Ureter (tissue), 1 donor: ENCODE results near the gene MMEL1. TPM values are rescaled to one million over a fixed set of nuclear protein-coding genes. Genes with fewer than 3 reads are reported as not detected.

Source experiments
- DNase-seq: peaks from one replicate; pipeline ENCODE4 v3.0.0-alpha.2; 2020; ENCODE audit warnings: low spot score
- total RNA-seq: library from RNA; stranded (reverse); gene quantifications from one replicate; pipeline ENCODE4 v1.2.4, GENCODE V29; 2023
- donor health status: DM: yes; HTN: yes; CAD: no.

MMEL1 gene
- total RNA-seq, 1 donor from 2014 or later: 18.1 TPM

DNA sequence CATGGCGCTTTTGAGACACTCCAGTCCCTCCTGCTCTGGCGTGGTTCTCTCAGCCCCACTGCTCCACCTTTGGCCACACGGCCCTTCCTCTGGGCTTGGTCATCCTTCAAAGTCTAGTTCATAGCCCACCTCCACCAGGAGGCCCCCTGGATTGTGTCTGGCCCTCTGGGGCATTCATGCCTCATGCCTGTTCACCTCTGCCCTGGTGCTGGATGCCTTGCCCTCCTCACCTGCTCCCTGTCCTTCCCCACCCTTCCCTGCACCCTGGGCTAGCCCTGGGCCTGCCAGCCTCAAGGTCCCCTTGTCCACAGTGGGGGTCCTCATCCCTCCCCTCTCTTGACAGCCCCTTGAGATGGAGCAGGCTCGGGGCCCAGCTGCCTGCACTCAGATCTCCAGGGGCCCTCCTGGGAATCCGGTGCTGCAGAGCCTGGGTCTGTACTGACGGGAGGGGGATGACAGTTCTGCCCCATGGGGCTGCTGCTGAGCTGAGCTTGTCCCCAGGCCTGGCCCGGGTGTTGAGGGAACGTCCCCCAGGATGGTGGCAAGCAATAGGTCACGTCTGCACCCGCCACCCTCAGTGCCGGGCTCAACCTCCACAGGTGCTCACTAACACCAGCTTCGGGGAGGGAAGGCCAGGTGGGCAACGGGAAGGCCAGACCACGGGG lies 27.8 kb downstream of the MMEL1 start:
- DNase-seq: peak; percentile 30

DNA sequence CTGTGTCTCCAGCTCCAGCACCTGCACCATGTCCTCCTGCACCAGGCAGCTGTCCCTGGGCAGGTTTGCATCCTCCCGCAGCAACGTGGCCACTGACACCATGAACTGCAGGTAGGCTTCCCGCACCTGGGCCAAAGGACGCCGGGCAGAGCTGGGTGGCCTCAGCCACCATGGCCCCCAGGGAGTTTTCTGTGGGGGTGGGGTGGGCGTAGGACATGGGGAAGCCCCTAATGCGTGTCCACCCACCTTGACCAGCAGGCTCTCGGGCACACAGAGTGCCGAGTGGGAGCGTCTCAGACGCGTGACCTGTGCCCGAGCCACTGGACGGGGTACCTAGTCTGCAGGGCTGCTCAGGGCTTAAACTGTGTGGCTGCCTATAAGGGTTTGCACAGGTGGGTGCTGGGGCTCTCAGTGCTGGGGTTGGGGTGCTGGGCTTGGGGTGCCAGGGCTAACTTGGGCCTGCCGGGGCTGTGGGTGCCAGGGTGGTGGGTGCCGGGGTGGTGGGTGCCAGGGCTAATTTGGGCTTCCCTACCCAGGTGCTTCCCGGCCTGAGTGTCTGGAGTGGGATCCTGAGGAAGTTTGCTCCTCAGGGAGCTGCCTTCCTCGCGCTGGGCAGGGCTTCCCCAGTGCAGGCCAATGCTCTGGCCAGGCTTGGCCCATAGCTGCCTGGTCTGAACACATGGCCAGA lies 28.5 kb downstream of the MMEL1 start:
- DNase-seq: peak; percentile 32

DNA sequence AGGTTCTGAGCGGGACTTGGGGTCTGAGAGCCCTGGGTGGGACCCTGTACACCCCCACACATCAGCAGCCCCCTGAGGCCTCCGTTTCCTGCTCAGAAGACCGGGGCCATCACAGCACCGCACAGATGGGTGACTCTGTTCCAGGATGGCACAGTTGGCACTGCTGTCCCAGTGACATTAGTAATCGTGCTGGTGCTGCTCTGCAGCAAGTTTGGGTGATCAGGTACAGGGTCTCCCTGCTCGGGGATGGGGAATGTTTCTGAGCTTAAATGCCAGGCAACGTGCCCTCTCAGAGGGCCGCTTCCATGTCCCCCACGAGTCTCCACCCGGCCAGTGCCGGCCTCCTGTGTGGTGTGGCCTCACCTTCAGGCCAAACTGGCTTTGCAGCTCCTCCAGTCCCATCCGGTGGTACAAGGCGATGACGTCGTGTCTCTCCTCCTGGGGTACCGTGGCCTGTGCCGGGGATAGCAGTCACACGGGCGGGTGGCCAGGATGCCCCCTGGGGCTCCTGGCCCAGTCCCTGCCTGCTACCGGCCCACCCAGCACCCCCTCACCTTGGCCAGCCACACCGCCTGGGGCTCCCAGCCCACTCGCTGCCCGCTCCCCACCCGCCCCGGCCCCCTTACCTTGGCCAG lies 29.2 kb downstream of the MMEL1 start:
- DNase-seq: peak; percentile 43

DNA sequence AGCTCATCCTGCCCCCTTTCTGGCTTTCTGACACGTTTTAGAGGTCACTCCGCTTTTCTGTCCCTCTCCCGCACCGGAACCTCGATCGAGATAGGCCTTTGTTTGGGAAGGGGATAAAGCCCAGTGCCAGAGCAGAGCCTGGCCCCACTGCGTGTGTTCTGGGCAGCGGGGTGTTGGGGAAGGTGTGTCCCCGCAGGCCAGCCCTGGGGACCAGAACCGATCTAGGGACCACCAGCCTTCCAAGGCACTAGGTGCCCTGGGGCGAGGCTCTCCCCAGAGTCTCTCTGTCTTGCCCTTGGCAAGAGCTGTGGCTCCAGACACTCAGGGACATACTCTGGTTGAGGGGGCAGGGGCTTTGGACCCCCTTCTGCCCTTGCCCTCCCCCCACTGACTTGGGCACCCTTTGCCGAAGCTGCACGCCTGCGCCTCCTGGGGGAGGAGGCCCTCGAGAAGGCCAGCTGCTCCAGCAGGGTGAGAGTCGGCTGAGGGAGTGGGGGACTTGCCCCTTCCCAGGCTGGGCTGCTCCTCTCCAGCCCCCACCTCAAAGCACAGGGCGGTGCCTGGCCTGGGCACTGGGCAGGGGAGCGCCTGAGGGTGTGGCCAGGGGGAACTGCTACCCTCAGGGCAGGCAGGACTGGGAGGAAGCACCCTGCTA lies 29.8 kb downstream of the MMEL1 start:
- DNase-seq: no peak

DNA sequence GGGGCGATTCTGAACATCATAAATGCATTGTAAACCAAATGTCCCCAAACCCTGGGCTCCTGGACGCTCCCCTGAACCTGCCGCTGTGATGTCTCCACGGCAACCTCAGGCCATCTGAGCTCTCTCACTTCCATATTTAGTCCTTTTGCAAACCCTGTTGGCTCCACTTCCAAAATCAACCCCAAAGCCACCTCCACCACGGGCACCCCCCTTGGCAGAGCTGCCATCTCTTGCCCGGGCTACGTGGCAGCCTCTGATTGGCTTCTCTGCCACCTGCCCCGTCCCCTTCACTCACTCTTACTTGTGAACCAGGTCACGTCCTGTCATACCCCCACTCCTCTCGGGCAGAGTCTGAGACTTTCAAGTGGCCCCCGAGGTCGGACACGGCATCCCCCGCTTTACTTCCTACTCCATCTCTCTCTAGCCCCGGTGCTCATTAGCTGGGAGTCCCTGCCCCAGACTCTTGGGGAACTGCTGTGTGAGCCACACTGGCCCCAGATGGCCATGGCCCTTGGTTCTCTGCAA lies 30.4 kb downstream of the MMEL1 start:
- peak; percentile 35 for DNase-seq

DNA sequence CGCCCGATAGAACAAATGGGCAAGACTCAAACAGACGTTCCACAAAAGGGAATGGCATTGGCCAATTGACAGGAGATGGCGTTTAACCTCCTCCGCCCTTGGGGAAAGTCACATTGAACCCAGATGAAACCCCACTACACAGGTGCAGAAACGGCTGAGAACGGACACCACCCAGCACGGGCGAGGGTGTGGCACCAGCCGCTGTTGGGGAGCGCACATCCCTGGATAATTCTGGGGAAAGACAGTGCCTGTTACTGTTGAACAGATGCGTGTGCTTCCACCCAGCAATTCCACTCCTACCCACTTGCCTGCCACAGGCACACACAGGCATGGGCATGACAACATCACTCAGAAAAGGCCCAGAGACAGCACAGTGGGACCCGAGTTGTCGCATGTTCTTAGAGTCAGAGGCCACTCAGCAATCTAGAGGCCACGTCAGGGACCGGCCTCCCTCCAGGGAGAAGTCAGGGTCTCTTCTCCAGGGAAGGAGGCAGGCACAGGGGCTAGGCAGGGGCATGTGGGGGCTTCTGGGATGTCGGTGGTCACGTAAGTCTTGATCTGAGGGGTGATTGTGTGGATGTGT lies 31.0 kb downstream of the MMEL1 start:
- peak; percentile 37 for DNase-seq

GRCh38 chr1:2598329-2598931 lies 34.4 kb downstream of the MMEL1 start:
- peak; percentile 36 for DNase-seq

GRCh38 chr1:2597441-2598328 lies 35.1 kb downstream of the MMEL1 start:
- DNase-seq: no peak

DNA sequence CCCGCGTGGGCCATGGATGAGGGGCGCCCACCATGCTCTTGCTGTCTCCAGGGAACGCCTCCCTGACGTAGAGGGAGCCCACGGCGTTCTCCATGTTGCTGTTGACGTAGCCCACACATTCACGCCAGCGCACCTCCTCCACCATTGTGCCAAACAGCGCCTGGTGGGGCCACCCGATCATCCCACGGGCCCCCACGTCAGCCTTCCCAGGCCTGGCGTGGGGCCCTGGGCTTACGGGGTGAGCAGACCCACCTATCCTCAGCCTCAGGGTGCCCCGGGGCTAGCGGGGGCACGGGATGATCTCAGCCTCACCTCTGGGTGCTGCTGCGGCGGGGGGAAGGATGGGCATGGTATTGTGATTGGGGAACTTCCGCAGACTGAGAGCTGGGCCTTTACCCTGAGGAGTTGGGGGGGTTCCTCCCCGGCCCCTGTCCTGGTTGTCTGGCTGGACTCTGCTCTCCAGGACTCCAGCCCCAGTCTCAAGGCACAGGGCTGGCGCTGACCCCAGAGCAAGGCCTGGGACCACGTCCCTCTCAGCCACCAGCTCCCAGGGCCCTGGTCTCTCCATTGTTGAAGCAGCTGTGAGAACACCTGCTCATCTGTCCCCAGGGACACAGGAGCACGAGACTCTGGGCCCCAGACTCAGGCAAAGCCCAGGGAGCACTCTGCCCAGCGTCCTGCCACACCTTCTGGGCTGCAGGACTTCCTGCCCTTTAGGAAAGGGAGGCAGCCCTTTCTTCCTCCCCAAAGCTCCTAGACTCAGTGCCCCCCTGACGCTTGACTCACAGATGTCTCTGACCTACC lies 36.1 kb downstream of the MMEL1 start:
- DNase-seq: no peak

DNA sequence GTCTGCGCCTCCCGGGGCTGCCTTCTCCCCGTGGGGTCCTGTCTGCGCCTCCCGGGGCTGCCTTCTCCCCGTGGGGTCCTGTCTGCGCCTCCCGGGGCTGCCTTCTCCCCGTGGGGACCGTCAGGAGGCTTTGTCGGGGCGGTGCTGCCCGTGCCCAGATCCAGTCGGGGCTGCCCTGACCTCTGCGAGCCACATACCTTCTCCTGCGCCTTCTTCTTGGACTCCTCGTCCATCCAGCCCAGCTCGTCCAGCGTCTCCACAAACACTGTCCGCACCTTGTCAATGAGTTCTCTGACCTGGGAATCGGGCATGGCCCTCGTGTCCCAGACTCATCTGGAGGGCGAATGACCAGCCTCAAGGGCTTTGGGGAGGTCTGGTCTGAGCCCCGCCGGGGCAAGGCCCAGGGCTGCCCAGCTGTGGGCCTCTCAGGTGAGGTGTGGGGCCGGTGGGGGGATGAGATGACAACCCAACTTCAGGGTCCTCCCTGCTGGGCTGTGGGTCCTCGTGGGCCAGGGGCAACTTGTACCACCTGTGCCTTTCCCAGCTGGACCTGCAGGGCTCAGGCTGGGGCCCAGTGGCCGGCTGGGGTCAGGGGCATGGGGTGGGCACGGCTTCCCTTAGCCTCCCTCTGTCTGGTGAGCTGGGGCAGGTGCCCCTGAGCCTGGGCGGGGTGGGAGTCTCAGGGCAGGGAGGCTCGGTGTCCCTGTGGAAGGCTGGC lies 36.8 kb downstream of the MMEL1 start:
- no peak for DNase-seq

DNA sequence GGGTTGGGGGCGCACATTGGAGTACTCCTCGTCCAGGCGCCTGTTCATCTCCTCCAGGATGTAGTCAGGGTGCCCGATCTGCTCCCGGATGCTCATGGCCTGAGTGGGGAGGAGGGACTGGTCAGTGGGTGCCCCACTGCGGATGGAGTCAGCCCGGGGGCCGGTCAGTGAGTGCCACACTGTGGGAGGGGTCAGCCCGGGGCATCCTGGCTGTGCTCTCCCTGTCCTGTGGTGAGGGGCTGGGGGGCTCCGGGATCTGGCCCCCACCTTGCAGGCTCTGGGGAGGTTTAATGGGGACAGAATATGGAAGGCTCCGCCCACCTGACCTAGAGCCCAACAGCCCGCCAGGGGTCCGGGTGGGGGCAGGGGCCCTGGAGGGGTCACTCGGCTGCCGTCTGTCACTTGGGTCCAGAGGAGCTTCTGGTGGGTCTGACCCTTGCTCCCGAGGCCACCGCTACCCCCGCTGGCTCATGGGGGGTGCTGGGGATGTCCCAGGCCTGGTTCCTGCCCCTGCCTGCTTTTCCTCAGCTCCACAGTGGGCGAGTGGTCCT lies 37.5 kb downstream of the MMEL1 start:
- no peak for DNase-seq

DNA sequence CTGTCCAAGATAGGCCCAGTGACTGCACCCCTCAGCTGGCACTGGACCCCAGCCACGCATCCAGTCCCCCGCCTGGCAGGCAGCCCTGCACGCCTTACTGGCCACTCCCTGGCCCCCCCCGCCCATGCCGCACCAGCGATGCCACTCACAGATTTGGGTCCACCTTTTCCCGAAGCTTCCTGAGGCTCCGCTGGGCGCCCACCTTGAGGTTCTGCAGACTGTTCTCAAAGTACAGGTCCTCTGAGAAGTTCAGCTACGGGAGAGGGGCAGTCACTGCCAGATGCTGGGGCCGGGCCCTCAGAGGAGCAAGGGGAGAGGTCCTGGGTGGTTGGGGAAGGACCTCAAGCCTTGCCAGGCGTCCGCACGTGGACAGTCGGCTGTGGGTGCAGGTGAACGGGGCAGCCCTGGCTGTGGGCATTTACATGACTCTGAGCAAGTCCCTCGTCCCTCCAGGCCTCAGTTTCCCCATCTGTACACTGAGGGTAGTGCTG lies 38.1 kb downstream of the MMEL1 start:
- no peak for DNase-seq

- DNase-seq: no peak
Measured at GRCh38 chr1:2594001-2594640, 38.7 kb downstream of the MMEL1 start.

- DNase-seq: no peak
Measured at GRCh38 chr1:2593251-2593878, 39.5 kb downstream of the MMEL1 start.

DNA sequence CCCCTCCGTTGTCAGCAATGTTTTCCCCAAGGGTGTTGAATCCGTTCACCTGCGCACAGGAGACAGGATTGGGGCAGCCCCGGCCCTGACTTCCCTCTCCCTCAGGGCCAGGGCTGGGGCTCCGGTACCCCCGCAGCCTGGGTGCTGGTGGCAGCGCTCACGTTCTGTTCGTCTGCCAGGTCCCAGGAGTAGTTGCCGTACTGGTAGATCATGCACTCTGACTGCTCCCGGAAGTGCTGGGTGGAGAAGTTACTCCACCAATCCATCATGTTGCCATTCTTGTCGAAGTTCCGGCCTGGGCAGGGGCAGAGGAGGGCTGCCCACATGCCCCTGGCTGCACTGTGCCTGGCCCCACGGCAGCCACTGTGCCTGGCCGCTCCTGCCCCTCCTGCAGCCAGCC lies 40.1 kb downstream of the MMEL1 start:
- DNase-seq: no peak

- DNase-seq: no peak
Measured at GRCh38 chr1:2591581-2592261, 41.1 kb downstream of the MMEL1 start.

DNA sequence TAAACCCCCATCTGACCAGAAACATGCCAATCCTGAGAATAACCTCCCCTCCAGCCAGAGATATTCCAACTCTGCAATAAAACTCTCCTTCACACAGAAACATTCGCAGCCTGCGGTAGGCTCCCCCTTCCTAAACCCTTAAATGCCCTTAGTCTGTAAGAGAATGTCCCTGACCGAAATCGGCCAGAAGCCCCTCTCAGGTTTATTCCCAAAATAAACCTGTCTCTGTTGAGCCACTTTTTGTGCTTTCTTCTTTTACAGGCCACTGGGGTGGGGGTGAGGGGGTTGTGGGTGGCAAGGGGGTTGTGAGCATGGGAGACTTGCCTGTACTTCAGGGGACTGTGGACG lies 41.6 kb downstream of the MMEL1 start:
- no peak for DNase-seq
